HCT116 (cell line): ENCODE measurements around the gene SPAG5. TPM values are rescaled to one million over a fixed set of nuclear protein-coding genes. Genes with fewer than 3 reads are reported as not detected.

Experiments
- ATAC-seq: fragments of 200-7000 bp; cut with Tn5 transposase; 2 replicates; pipeline ENCODE4 v1.9.1; 2020; ENCODE audit warnings: mild to moderate bottlenecking, moderate library complexity
- BruUV-seq: library from RNA; stranded (reverse); fragments of 400-500 nt; replicated peaks from 2 replicates; lab custom pipeline; 2021; lab: Mats Ljungman, UMichigan
- CTCF ChIA-PET: fragments of 300-600 bp; sonication (Branson Sonifier 250); formaldehyde crosslinking; loops from one replicate; lab custom pipeline; 2021; ENCODE audit warnings: antibody characterized with exemption; lab: Charles Lee
- POLR2A ChIA-PET: fragments of 300-600, 350-600 bp; sonication (Branson Sonifier 250); formaldehyde crosslinking; loops from one replicate; lab custom pipeline; 2021; ENCODE audit warnings: antibody characterized with exemption; lab: Charles Lee
- RAD21 ChIA-PET, 2 experiments: fragments of 300-600 bp; sonication (Branson Sonifier 250); formaldehyde crosslinking; loops; one replicate each; lab custom pipeline; 2023; ENCODE audit warnings: low total read pairs in 2 of 2; ENCODE audit not compliant: uncharacterized antibody in 2 of 2, unreplicated experiment in 2 of 2, low non-redundant PET in 1 of 2; lab: Charles Lee
- DNase-seq: peaks from one replicate; pipeline ENCODE4 v3.0.0-alpha.2; 2010; ENCODE audit warnings: low read depth, low spot score
- H2AFZ ChIP-seq: fragments of 200-600 bp; shearing (Covaris generic), sonication (generic); 2 replicates; pipeline ENCODE4 v1.6.1; 2017; ENCODE audit warnings: low read depth, mixed run types, mixed read lengths, antibody characterized with exemption, low read length; ENCODE audit not compliant: poor library complexity, severe bottlenecking
- H3K27ac ChIP-seq: 2 replicates; pipeline ENCODE4 v1.5.1; 2012; ENCODE audit warnings: low read depth, low read length
- H3K27me3 ChIP-seq: fragments of 200-600 bp; sonication (generic); 2 replicates; pipeline ENCODE4 v1.6.1; 2016; ENCODE audit warnings: mixed run types, low read length, mixed read lengths; ENCODE audit not compliant: insufficient read depth
- H3K36me3 ChIP-seq, 2 experiments: fragments of 200-500 bp in 1 of 2; fragments of 200-600 bp in 1 of 2; sonication (Bioruptor generic) in 1 of 2; sonication (generic) in 1 of 2; 2 replicates each; pipeline versions ENCODE4 v1.5.1 to v1.6.1; 2014 to 2016; ENCODE audit warnings: low read length in 2 of 2, inconsistent platforms in 1 of 2, mixed read lengths in 1 of 2, mixed run types in 1 of 2; ENCODE audit not compliant: insufficient read depth in 2 of 2, control insufficient read depth in 1 of 2
- H3K4me1 ChIP-seq, 2 experiments: fragments of 200-600 bp in 1 of 2; sonication (generic) in 1 of 2; 2 replicates each; pipeline versions ENCODE4 v1.5.1 to v1.6.1; 2012 to 2017; ENCODE audit warnings: low read length in 2 of 2, inconsistent platforms in 1 of 2, mild to moderate bottlenecking in 1 of 2, mixed read lengths in 1 of 2, mixed run types in 1 of 2, moderate library complexity in 1 of 2; ENCODE audit not compliant: insufficient read depth in 2 of 2, control insufficient read depth in 1 of 2
- H3K4me2 ChIP-seq: fragments of 200-600 bp; sonication (generic); 2 replicates; pipeline ENCODE4 v1.6.1; 2017; ENCODE audit warnings: mixed run types, low read length, mixed read lengths
- H3K4me3 ChIP-seq, 2 experiments: fragments of 200-600 bp in 1 of 2; sonication (generic) in 1 of 2; replicated peaks in 1 of 2; 2 replicates each; pipeline ENCODE4 v1.5.1; 2011 to 2016; ENCODE audit warnings: low read length in 2 of 2, control low read depth in 1 of 2, low read depth in 1 of 2, mild to moderate bottlenecking in 1 of 2, mixed read lengths in 1 of 2, mixed run types in 1 of 2
- H3K79me2 ChIP-seq: fragments of 200-600 bp; sonication (generic); 2 replicates; pipeline ENCODE4 v1.6.1; 2017; ENCODE audit warnings: mild to moderate bottlenecking, mixed run types, low read length, moderate library complexity, mixed read lengths; ENCODE audit not compliant: insufficient read depth
- H3K9ac ChIP-seq: fragments of 200-600 bp; sonication (generic); 2 replicates; pipeline ENCODE4 v1.6.1; 2016; ENCODE audit warnings: low read length, mixed read lengths
- H3K9me2 ChIP-seq: fragments of 200-600 bp; sonication (generic), shearing (Covaris generic); 2 replicates; pipeline ENCODE4 v1.6.1; 2017; ENCODE audit warnings: mixed run types, mild to moderate bottlenecking, moderate library complexity; ENCODE audit not compliant: insufficient read depth
- H3K9me3 ChIP-seq, 2 experiments: fragments of 200-500 bp in 1 of 2; fragments of 200-600 bp in 1 of 2; sonication (Bioruptor generic) in 1 of 2; sonication (generic) in 1 of 2; 2 replicates each; pipeline ENCODE4 v1.6.1; 2014 to 2017; ENCODE audit warnings: low read length in 2 of 2, mixed read lengths in 2 of 2, inconsistent platforms in 1 of 2, low read depth in 1 of 2, mild to moderate bottlenecking in 1 of 2, mixed run types in 1 of 2, moderate library complexity in 1 of 2; ENCODE audit not compliant: control insufficient read depth in 1 of 2, insufficient read depth in 1 of 2
- H4K20me1 ChIP-seq: fragments of 200-600 bp; sonication (generic), shearing (Covaris generic); 2 replicates; pipeline ENCODE4 v1.6.1; 2017; ENCODE audit warnings: mixed run types, mild to moderate bottlenecking, moderate library complexity; ENCODE audit not compliant: insufficient read depth
- CBX3 ChIP-seq: IDR thresholded peaks from 2 replicates; pipeline ENCODE4 v1.6.1; 2012; ENCODE audit warnings: low read depth
- ELF1 ChIP-seq: IDR thresholded peaks from 2 replicates; pipeline ENCODE4 v1.6.1; 2012; ENCODE audit warnings: low read depth, borderline replicate concordance
- EZH2 ChIP-seq: fragments of 200-600 bp; sonication (generic); IDR thresholded peaks from 2 replicates; pipeline ENCODE4 v1.6.1; 2017; ENCODE audit warnings: antibody characterized with exemption, mixed run types
- EZH2phosphoT487 ChIP-seq: fragments of 200-600 bp; IDR thresholded peaks from 2 replicates; pipeline ENCODE4 v1.6.1; 2018; ENCODE audit warnings: antibody characterized with exemption, borderline replicate concordance
- FOSL1 ChIP-seq: IDR thresholded peaks from 2 replicates; pipeline ENCODE4 v1.6.1; 2012; ENCODE audit warnings: low read depth
- JUND ChIP-seq: IDR thresholded peaks from 2 replicates; pipeline ENCODE4 v1.6.1; 2012
- MAX ChIP-seq: IDR thresholded peaks from 2 replicates; pipeline ENCODE4 v1.6.1; 2012
- SP1 ChIP-seq: IDR thresholded peaks from 2 replicates; pipeline ENCODE4 v1.6.1; 2012; ENCODE audit warnings: low read depth
- ZNF274 ChIP-seq: fragments of 200-500 bp; sonication (Bioruptor generic); IDR thresholded peaks from 2 replicates; pipeline ENCODE4 v1.6.1; 2014; ENCODE audit warnings: mild to moderate bottlenecking, low read depth, low read length, inconsistent platforms
- intact Hi-C: fragments of 100-400 bp; cut with micrococcal nuclease; formaldehyde crosslinking; loops from 2 replicates; pipeline ENCODE4 v1.10.0; 2022
- total RNA-seq: library from RNA; stranded (reverse); gene quantifications from one replicate; pipeline ENCODE4 v1.2.1, GENCODE V29; 2021; ENCODE audit not compliant: unreplicated experiment
- TF ChIP-seq, protein P1 (sequence below): IDR thresholded peaks from 2 replicates; pipeline ENCODE4 v1.6.1; 2012
- TF ChIP-seq, protein P2 (sequence below): IDR thresholded peaks from 2 replicates; pipeline ENCODE4 v1.6.1; 2012; ENCODE audit warnings: low read depth

The SPAG5 gene
- total RNA-seq, 1 experiment from 2014 or later, result 94.9 TPM

GRCh38 chr17:28597606-28598383, 1.0 kb downstream of the SPAG5 start:
- Histone ChIP-seq H3K9me3 (no peaks in the 10 kb centered on the region), H3K79me2 (peaks cover 43% of the 10 kb centered on the region), H3K4me1 (peaks cover 4 to 22% of the 10 kb centered on the region in 2 experiments; a peak in 2 of 4 replicates), H3K36me3 (peaks cover 7 to 11% of the 10 kb centered on the region in 2 experiments; a peak in 3 of 4 replicates), H3K27me3 (no peaks in the 10 kb centered on the region), H3K4me2 (peak overlapping the region; percentile 97), H4K20me1 (no peaks in the 10 kb centered on the region), H3K4me3 (peak overlapping the region; percentile 93 to 97), H3K9ac (peak overlapping the region; percentile 92), H3K27ac (peak overlapping the region; percentile 80), H2AFZ (no peak overlapping the region), H3K9me2 (no peaks in the 10 kb centered on the region)
- no peak for TF ChIP-seq MAX
- no peak for TF ChIP-seq EZH2
- no peak for TF ChIP-seq EZH2phosphoT487
- TF ChIP-seq, protein P1, sequence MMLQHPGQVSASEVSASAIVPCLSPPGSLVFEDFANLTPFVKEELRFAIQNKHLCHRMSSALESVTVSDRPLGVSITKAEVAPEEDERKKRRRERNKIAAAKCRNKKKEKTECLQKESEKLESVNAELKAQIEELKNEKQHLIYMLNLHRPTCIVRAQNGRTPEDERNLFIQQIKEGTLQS, result no peak
- TF ChIP-seq CBX3, result no peak
- TF ChIP-seq SP1, result no peak
- no peak for TF ChIP-seq JUND
- TF ChIP-seq FOSL1, result no peak
- TF ChIP-seq, protein P2, sequence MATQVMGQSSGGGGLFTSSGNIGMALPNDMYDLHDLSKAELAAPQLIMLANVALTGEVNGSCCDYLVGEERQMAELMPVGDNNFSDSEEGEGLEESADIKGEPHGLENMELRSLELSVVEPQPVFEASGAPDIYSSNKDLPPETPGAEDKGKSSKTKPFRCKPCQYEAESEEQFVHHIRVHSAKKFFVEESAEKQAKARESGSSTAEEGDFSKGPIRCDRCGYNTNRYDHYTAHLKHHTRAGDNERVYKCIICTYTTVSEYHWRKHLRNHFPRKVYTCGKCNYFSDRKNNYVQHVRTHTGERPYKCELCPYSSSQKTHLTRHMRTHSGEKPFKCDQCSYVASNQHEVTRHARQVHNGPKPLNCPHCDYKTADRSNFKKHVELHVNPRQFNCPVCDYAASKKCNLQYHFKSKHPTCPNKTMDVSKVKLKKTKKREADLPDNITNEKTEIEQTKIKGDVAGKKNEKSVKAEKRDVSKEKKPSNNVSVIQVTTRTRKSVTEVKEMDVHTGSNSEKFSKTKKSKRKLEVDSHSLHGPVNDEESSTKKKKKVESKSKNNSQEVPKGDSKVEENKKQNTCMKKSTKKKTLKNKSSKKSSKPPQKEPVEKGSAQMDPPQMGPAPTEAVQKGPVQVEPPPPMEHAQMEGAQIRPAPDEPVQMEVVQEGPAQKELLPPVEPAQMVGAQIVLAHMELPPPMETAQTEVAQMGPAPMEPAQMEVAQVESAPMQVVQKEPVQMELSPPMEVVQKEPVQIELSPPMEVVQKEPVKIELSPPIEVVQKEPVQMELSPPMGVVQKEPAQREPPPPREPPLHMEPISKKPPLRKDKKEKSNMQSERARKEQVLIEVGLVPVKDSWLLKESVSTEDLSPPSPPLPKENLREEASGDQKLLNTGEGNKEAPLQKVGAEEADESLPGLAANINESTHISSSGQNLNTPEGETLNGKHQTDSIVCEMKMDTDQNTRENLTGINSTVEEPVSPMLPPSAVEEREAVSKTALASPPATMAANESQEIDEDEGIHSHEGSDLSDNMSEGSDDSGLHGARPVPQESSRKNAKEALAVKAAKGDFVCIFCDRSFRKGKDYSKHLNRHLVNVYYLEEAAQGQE, result no peak
- no peak for TF ChIP-seq ELF1
- TF ChIP-seq ZNF274, result no peak
- DNase-seq (no peak), ATAC-seq (no peak)
- CTCF ChIA-PET, result no interaction called here
- BruUV-seq, result no TSS peak
- POLR2A ChIA-PET, result no interaction called here
- RAD21 ChIA-PET, result no interaction called here
- intact Hi-C loops, result no loop called here
